Activated CD8-positive, alpha-beta memory T cell treated with anti-CD3 and anti-CD28 coated beads, Interleukin-2, amount 50 U/mL, for 1 hour (primary cell): ENCODE data around the gene SUGCT.
"Not testable (repeated sequence)": the region's sequence is repeated elsewhere in the genome, so short reads cannot be mapped to it uniquely, and the experiment has no call there.

Experiments
- DNase-seq: peaks from one replicate; pipeline ENCODE4 v3.0.0-alpha.2; 2020; ENCODE audit errors: extremely low read depth

The SUGCT gene

DNA sequence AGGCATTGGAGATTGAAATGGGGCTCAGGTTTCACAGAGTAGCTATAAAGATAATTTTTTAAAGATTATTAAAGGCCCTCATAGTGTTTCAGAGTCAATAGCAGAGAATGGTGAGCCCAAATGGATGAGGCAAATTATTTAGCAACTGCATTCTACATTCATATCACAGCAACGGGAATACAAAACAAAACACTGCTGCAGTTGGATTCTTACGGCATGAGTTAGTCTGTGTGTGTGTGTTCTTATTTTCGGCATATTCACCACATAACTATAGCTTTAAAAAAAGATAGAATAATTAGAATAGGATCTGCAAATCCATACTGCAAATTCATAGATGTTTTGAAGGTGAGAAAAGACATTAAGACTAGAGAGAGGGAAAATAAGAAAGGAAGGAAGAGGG lies 66.0 kb downstream of the SUGCT start:
- DNase-seq = no peak

DNA sequence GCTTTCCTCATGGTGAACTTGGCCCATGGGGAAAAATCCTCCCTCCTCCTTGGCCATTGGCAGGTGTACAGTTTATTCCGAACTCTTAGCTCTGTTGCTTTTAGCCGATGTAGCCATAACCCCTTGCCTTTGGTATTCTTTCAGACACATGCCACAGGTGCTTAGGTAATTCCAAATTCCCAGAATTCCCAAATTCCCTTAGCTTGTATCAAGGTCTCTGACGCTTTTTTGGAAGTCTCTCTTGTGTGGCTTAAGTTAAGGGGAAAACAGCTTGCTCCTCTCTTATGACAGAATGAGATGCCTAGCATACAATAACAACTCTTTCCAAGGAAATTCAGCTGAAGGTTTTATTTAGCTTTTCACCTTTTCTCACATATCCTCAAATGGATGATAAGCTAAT lies 68.0 kb downstream of the SUGCT start:
- no peak for DNase-seq

GRCh38 chr7:40204581-40204980 lies 69.8 kb downstream of the SUGCT start:
- DNase-seq = no peak

GRCh38 chr7:40205992-40206391 lies 71.2 kb downstream of the SUGCT start:
- DNase-seq = no peak

- DNase-seq = no peak
These were observed 76.6 kb downstream of the SUGCT start for GRCh38 chr7:40211276-40212003.

DNA sequence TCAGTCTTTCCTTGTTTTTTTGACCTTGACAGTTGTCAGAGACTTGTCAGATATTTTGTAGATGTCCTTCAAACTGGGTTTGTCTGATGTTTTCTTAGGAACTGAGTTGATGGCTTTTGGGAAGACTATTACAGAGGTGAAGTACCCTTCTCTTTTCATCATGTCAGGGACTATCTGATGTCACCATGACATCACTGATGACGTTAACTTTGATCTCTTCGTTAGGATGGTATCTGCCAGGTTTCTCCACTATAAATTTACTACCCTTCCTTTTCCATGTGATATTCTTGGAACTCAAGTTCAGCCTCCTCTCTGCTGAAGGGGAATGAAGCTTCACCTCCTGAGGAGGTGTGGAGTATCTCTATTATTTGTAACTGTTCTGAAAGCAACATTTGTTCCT lies 78.5 kb downstream of the SUGCT start:
- no peak for DNase-seq

DNA sequence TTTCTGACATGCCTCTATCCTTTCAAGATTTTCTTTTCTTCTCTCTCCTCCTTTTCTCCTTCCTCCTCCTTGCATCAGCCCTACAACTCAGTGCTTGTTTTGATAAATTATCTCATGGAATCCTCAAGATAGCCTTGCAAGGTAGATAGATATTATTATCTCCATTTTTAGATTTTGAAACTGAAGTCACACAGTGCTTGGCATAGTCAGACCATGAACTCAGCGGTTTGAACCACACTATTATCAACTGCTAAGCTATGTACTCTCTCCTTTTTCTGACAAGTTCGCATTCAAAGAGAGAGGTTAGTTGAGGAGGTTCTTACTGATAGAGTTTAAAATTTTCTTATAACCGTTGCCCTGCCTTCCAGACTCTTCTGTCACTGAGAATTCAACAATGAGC lies 79.1 kb downstream of the SUGCT start:
- DNase-seq = no peak

- not testable (repeated sequence) for DNase-seq
These were observed 83.8 kb downstream of the SUGCT start for GRCh38 chr7:40218612-40219011.

GRCh38 chr7:40219917-40220316 lies 85.1 kb downstream of the SUGCT start:
- DNase-seq = no peak

- DNase-seq = no peak
These were observed 85.7 kb downstream of the SUGCT start for GRCh38 chr7:40220421-40220911.

- DNase-seq = no peak
These were observed 87.0 kb downstream of the SUGCT start for GRCh38 chr7:40221836-40222235.

DNA sequence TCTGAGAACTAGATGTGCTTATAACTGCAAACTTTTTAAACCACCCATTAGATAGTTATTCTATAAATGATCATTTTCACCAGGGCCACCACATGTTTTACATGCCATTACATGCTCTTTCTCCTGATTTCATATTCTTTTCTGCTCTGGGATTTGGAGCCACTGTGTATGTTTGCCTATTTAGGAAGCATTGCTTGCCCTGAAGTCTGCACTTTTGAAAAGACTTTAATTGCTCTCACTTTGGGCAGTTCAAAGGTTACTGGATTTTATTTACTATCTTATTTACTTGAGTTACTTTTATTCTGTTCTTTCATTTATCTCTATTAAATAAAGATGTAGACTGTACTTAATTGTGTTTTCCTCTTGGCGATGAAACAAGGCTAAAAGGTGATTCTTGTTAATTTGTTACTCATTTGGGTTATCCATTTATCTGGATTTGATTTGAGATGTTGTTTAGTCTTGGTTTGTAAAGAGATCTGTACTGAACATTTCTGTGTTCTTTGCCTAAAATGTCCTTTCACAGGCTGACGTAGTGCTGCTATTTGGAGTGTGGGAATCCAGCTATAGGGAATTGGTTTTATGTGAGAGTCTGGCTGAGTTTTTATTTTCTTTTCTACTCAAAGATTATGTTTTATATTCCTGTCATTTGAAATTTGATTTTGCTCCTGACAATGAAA lies 88.8 kb downstream of the SUGCT start:
- DNase-seq = no peak

GRCh38 chr7:40230101-40230500 lies 95.3 kb downstream of the SUGCT start:
- no peak for DNase-seq

- DNase-seq = no peak
These were observed 97.0 kb downstream of the SUGCT start for GRCh38 chr7:40231796-40232195.

GRCh38 chr7:40232242-40232893 lies 97.6 kb downstream of the SUGCT start:
- no peak for DNase-seq

DNA sequence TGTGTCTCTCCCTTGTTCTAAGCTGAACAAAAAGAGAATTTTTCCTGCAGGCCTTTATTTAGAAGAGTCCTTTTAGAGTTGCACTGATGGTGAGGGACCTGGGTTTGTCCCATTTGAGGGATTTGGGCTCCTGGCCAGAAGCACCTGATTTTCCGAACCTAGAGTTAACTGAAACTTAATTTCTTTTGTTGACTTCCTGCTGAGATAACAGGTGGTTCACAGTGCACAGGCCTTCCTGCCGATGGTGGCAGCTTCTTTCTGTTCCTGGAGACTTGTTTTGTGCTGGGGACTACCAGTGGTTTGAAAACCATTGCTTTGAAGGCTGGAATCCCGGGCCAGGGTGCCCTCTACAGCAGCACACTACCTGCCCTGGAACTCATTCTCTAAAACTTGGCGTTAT lies 99.2 kb downstream of the SUGCT start:
- DNase-seq = no peak

GRCh38 chr7:40234666-40235065 lies 99.9 kb downstream of the SUGCT start:
- DNase-seq = no peak

GRCh38 chr7:40237731-40238130 lies 102.9 kb downstream of the SUGCT start:
- DNase-seq = no peak

- no peak for DNase-seq
These were observed 105.0 kb downstream of the SUGCT start for GRCh38 chr7:40239755-40240303.

GRCh38 chr7:40243076-40243475 lies 108.3 kb downstream of the SUGCT start:
- no peak for DNase-seq

- DNase-seq = no peak
These were observed 109.4 kb downstream of the SUGCT start for GRCh38 chr7:40244226-40244625.

DNA sequence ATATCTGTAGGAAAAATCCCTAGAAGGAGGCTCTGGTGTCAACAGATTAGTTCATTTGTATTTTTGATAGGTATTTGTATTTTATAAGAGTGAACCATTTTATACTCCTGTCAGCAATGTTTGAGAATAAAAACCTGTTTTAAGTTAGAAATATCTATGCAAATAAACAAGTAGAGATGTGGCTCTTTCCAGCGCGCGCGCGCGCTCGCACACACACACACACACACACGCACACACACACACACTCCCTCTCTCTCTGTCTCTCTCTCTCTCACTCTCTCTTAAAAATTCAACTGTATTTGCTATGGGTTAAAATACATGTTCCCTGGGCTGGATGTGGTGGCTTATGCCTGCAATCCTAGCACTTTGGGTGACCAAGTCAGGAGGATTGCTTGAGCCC lies 113.9 kb downstream of the SUGCT start:
- no peak for DNase-seq

DNA sequence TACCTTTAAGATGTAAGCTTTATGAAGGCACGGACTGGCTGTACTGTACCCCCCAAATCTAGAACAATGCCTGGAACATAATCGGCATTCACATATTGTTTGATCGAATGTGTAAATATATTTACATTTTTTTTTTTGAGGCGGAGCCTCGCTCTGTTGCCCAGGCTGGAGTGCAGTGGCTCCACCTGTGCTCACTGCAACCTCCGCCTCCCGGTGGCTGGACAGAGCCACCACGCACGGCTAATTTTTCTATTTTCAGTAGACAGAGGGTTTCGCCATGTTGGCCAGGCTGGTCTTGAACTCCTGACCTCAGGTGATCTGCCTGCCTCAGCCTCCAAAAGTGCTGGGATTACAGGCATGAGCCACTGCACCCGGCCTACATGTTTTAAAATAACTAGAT lies 118.6 kb downstream of the SUGCT start:
- not testable (repeated sequence) for DNase-seq
